ENCODE measurements around the gene RAB26.
"Not testable (repeated sequence)": the region's sequence is repeated elsewhere in the genome, so short reads cannot be mapped to it uniquely, and the experiment has no call there.

RAB26 gene, protein sequence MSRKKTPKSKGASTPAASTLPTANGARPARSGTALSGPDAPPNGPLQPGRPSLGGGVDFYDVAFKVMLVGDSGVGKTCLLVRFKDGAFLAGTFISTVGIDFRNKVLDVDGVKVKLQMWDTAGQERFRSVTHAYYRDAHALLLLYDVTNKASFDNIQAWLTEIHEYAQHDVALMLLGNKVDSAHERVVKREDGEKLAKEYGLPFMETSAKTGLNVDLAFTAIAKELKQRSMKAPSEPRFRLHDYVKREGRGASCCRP

DNA sequence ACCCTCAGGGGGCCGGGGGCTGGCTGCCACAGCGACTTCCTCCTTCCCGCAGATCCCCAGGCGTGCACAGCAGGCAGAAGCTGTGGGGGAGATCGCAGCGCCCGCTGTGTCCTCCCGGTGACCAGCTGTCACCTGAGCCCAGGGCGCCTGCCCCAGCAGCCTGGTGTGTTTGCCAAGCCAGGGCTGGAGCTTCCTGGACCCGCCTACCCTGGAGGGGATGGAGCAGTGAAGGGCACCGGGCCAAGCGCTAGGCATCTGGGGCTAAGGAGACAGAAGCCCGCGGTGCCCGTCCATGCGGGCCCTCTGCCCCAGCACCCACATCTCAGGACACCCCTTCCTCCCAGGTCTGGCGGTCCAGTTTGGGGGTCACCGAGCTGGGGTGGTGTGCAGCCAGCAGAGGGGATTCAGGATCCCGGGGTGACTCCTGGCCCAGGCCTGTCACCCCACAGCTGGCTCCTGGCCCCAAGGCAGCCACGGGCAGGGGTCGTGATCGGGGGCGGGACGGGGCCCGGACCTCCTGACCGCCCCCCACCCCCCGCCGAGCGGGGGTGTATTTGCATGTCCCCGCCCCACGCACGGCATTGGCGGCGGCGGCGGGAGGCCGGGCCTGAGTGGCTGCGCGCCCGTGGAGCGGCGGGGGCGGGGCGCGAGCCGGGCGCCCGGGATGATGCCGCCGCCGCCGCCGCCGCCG, at the start of gene RAB26:
Gene RAB26 (plus strand): TSS at position 645 of the 691 bp plus-strand sequence. CDS start 159 bp downstream, outside the sequence.
- peak; percentile 80 for DNase-seq

DNA sequence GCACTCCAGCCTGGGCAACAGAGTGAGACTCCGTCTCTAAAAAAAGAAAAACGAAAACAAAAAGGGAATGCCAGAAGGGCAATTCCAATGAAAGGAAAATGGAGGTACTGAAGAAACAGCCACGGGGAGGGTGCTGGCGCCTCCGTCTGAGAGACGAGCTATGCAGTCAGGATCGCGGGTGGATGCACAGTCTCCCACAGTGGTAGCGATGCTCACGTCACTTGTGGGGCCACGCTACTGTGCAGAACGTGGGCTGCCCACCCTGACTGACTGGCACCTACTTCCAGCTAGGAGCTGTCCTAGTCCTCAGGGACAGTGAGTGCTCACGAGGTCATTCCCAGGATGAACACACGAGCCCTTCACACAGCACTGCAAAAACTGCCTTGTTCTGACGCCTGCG, 46.8 kb upstream of the RAB26 start:
- DNase-seq, result not testable (repeated sequence)

DNA sequence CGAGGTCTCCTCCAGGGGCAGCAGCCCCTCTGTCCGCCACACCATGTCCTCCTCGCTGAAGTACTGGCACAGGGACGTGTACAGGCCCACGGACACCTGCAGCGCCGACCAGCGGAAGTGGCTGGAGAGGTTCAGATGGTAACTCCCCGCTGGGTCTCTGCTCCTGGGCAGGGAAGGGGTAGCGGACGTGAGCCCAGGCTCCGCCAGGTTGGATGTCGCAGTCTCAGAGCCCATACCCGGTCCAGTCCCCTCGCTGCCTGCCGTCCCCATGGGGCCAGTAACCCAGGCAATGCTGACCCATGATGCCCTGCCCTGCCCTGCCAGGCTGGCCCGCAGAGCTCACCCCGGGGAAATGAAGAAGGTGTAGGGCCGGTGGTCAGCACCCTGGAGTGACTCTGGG, 46.0 kb upstream of the RAB26 start:
- no peak for DNase-seq

DNA sequence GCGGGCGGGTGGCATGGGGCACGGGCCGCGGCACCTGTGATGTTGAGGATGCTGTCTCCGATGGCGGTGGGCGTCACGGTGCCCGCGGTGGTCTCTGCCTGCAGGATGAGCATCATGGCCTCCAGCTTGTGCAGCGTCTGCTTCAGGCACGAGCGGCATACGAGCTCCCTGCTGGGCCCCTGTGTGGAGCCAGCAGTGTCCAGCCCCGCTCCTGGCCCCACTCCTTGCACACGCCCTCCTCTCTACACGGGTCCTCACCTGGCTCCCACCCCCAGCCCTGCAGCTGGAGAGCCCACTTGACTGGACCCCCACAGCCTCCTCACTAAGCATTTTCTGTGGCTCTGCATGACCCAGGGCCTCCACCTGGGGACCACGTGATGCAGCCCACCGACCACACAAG, 44.0 kb upstream of the RAB26 start:
- not testable (repeated sequence) for DNase-seq

DNA sequence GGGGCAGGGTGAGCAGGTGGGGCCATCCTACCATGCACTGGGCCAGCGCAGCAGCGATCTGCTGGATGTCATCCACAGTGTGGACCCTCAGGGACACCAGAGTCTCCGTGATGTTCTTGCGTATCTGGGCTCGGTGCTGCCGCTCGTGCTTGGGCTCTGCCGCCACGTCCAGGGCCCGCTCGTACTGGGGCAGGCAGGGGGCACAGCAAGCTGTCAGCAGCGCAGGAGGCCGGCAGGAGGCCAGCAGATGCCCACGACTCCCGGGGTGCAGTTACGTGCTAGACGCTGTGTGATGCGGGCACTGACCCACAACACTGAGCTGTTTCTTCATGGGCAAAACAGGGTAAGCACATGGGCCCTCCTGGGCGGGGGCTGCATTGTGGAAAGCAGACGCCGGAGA, 43.1 kb upstream of the RAB26 start:
- not testable (repeated sequence) for DNase-seq

DNA sequence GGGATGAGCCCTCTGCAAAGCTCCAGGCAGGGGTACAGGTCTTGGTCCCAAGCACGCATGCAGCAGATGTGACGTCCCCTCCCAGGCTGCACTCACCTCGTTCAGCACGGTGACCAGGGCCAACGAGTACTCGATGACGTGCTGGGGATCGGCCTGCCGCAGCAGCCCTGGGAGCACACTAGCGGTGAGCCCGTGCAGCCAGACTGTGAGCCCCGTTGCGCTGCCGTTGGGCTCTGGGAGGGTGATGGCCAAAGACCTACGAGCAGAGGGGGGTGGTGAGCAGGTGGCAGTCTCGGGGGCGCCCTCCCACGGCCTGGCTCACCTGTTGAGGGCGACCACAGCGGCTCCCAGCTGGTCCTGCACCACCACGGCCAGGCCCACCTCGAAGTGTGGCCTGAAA, 42.7 kb upstream of the RAB26 start:
- not testable (repeated sequence) for DNase-seq

DNA sequence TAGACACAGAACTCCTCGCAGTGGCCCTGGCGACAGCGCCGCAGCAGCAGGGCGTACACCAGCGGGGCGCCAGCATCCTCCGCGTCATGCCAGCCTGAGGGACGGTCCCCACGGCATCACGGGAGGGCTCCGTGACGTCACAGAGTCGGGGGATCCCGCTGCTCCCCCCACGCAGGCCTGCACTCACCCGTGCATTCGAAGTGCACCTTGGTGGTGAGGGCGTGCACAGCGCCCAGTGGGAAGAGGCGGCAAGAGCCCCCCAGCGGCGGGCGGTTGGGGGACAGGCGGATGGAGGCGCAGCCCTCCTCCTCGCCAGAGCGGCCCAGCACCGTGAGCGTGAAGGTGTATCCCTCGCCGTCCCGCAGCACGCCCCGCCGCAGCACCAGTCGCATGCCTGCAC, 42.2 kb upstream of the RAB26 start:
- DNase-seq, result not testable (repeated sequence)

DNA sequence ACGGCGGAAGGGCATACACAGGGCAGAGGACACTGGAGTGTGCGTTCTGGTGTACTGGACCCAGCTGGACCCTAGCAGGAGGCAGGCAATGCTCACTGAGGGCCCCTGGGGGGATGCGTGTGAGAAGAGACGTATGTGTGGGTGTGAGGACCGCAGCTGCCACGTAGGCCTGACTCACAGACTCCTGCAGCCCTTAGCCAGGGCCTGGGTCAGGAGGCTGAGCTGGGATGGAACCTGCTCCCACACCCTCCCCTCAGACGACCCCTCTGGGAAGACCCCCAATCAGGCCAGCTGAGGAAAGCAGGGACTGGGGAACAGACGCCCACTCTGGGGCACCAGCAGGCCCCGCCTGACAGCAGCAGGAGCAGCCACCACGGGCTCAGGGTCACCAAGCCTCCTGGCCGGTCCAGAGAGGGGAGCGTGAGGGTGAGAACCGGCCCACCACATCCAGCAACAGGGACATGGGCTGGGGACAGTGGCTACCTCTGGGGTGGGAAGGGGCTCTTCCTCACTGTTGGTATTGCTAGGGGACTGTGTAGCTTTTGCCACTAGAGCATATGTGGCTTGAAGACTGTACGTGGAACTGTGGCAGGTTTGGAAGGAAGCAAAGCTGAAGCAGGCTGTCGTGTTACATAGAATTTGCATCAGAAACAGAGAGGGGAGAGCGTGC, 41.2 kb upstream of the RAB26 start:
- DNase-seq, result not testable (repeated sequence)

DNA sequence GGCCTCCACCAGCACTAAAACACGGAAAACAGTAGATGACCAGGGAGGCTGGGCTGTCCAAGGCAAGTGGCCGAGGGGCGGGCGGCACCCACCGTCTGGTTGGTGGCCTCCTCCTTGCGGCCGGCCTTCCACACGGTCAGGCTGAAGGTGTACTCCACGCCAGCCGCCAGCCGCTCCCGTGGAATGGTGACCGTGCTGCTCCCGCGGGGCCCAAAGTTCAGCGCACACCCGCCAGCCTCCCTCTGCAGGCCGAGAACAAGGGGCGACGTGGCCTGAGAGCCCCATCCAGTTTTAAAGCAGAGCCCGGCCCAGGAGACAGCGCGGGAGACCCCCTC, 40.7 kb upstream of the RAB26 start:
- not testable (repeated sequence) for DNase-seq

DNA sequence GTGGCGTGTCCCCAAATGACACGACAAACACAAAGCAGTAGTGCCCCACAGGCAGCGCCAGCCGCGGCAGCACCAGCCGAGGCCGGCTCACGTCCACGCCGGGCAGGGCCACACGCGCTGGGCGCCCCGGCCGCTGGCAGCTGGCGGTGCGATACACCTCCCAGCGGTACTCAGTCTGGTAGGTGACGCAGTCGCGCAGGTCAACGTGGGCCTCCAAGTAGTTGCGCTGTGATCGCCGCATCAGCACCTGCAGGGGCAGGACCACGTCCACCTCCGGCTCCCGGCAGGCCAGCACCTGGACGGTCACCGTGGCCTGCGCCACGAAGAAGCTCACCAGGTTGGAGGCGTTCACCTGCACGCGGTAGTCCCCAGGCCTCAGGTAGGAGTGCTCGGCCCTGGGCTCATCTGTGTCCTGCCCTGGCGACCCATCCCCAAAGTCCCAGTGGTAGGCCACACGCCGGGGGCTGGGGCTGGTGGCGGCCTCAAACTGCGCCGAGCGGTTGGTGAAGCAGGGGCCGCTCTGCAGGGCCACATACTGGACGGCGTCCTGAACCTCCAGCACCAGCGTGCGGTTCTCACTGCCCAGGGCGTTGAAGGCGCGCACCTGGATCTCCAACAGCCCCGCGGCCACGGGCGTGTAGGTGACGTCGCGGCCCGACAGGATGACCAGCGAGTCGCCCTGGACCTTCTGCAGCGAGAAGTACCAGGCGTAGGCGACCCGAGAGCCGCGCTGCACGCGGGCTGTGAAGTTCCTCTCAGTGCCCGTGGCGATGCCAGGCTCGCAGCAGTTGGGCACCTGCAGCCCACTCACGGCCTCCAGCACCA, 39.8 kb upstream of the RAB26 start:
- not testable (repeated sequence) for DNase-seq

DNA sequence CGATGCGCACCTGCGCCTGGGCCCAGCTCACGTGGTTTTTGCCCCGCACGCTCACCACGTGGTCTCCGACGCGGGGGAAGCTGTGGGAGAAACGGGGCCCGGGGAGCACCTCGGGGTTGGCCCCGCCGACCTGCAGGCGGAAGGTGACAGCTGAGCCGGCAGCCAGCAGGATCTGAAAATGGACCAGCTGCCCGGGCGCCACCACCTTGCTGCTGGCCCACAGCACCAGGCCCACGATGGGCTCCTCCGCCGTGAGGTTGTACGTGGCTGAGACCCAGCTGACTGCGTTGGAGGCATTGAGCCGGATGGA, 39.2 kb upstream of the RAB26 start:
- not testable (repeated sequence) for DNase-seq

DNA sequence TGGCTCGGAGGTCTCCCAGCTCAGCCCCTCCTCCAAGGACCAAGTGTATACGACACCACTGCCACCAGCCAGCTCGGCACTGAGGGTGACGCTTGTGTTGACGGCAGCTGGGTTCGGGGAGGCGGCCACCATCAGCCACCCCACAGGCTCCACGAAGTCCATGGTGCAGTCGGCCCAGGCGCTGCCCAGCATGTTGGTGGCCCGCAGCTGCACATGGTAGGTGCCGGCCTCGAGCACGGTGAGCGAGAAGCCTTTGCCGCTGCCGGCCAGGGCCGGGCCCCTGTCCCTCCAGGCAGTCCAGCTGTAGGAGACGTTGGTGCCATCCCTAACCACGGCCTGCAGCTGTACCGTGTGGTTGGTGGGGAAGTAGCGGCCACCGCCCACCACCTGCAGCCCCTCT, 38.6 kb upstream of the RAB26 start:
- not testable (repeated sequence) for DNase-seq

DNA sequence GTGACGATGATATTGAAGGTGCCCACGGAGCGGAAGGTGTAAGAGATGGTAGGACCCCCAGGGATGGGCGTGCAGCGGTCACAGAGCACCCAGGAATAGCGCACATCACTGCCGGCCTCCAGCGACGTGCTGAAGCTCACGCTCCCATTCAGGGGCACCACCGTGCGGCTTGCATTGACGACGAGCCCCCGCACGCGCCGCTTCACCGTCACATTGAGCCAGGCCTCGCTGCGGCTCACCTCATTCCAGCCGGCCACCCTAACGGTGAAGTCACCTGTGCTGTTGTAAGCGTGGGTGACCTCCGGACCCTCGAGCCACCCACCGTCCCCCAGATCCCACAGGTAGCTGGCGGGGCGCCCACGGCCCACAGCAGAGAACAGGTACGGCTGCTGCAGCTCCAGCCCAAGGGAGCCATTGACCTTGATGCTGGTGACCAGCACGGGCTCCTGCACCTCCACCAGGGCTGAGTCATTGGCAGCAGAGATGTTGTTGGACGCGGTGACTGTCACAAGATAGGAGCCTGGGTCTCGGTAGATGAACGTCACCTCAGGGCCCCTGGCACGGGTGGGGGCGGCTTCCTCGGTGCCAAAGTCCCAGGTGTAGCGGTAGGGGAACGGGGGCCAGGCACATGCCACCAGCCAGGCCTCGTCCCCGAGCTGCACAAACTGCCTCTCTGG, 38.0 kb upstream of the RAB26 start:
- not testable (repeated sequence) for DNase-seq

DNA sequence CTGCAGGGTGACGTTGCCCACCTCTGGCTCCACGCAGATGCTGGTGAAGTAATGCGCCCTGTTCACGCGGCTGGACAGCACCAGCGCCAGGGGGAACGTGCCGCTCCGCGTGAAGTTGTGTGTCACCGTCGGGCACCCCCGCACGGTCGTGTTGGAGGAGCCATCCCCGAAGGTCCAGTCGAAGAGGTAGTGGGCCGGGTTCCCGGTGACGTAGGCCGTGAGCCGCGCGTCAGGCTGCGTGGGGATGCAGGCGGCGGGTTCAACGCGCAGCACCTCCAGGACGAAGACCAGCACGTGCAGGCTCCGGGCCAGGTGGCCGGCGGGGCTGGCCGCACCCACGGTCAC, 37.4 kb upstream of the RAB26 start:
- DNase-seq, result not testable (repeated sequence)

DNA sequence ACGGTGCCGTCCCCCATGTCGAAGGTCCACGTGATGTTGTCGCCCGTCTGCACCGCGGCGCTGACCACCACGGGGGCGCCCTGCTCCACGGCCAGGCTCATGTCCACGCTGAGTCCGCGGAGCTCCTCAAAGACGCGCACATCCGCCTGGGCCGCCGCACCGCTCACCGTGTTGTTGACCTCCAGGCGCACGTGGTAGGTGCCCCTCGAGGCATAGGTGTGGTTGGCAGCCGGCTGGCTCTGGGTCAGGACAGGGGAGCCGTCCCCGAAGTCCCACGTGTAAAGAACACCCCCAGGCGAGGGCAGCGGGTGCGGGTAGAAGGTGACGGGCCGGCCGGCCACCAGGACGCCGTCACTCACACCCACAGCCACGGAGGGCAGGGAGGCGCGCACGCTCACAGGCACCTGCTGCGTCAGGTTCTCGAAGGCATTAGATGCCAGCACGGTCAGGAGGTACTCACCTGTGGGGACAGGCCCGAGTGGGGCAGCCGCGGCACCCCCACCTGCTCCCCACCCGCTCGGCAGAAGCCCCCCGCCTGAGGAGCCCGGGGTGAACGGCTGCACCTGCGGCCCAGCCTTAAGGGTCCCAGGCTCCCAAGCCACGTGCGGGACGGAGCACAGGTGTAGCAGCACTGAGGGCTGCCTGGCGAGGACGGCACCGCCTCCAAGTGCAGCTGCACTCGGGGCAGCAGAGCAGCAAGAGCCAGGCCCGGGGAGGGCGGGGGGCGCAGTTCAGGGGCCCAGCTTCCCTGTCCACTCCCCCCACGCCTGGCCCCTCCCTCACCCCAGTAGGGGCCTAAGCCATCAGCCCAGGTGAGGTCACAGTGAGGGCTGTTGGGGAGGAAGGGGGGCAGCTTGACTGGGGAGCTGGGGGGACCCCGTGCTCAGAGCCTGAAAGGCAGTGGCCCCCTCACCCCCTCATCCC, 36.8 kb upstream of the RAB26 start:
- DNase-seq, result not testable (repeated sequence)

DNA sequence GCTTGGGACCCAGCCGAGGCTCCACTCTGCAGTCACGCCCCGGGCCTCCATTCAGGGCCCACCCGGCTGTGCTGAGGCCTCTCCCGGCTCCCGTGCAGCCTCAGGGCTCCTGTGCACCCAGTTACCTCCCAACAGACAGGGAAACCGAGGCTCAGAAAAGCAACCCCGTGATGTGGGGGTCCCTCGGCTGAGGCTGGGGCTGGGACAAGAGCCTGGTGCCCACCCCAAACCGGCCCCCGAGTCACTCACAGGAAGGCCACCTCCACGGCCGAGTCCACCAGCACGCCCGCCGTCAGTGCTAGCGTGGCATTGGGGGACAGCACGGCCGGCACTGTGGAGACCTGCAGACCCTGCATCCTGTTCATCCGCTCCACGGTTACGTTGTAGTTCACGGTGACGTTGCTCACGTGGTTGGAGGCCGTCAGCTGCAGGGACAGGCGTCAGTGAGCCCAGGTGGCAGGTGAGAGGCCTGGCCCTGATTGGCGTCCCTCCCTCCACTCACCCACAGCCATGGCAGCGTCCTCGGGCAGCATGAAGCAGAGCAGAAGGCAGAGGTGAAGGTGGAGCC, 35.8 kb upstream of the RAB26 start:
- DNase-seq, result not testable (repeated sequence)

DNA sequence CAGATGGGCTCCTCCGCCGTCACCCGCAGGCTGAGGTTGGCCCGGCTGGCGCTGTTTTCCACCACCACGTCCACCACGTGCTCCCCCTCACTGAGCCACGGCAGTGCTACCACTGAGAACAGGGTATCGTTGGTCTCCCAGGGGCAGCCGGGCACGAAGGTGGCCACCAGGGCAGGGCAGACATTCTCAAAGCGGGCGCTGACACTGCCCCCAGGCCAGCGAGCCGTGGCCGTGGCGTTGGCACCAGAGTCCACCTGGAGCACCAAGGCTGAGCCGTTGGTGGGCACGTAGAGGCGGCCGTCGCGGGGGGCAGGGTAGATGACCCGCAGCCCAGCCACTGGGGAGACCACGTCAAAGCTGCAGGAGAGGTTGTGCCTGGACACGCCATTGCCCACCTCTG, 34.2 kb upstream of the RAB26 start:
- not testable (repeated sequence) for DNase-seq

DNA sequence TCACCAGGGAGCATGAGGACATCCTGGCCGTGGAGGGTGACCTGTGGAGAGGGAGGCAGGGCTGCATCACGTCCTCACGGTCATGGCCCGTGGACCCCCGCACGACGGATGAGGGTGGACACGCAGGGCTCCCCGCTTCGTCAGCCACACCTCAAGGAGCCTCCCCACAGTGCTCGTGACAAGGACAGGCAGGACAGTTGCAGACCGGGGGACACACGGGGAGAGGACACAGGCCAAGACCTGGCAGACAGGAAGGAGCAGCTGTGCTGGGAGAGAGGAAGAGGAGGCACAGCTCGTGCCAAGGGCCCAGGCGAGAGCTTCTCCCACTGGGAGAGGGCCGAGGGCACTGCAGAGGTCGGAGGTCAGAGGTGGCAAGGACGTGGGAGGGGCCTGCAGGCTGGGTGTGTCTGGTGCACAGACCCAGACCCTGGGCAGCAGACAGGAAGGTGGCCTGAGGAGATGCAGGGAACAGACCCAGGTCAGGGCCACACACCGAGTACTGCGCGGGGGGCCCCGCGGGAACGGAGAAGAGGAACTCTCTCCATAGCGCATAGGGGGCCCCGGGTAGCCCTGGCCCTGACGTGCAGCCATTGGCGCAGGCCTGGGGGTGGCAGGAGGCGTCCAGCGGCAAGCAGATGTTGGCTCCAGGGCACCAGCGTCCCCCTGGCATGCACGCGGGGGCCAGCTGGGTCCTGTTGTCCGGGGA, 33.4 kb upstream of the RAB26 start:
- not testable (repeated sequence) for DNase-seq

DNA sequence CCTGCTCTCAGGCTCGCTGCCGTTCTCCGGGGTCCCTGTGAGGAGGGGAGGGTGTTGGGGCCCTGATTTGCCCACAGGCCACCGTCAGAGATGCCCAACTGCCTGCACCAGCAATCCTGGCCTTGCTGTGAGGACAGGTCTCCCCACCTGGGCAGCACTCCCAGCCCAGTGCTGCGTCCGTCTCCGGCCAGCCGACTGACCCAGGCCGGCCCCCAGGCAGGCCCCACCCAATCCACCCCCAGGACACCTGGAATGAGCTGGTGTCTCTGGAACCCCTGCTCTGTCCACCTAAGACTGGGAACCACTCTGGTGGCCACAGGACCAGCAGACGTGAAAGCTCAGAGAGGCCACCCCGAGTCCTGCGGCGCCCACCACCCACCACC, 32.8 kb upstream of the RAB26 start:
- DNase-seq, result no peak

DNA sequence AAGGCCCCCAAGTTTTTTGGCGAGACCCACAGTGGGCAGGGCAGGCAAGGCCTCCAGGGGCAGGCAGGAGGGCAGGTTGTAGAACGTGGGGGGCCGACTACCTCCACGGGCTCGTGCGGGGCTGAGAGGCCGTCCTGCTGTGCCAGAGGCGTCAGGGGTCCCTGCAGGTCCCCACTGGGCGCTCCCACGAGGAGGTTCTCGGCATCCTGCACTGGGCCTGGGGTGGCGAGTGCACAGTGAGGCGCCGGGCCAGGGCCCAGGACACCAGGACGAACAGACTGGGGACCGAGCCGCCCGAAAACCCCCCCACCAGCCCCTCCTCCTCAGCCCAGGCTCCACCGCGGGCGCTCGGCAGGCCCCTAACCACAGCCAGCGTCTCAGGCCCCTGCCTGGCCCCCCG, 32.0 kb upstream of the RAB26 start:
- DNase-seq, result not testable (repeated sequence)

DNA sequence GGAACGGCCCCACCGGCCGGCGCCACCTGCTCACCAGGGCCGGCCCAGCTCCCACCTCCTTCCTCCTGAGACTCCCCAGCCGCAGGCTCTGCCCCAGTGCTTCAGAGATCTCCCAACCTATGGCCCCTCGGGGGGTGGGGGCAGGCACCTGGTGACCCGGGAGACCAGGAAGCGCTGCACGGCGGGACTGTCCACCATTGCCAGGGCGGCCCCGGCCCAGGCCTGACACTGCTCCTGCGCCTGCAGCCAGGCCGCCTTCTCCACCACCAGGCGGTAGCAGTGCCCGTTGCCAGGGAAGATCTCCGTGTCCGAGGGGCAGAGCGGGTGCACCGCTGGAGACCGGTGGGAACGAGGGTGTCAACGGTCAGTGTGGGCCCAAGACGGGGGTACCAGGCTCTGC, 31.1 kb upstream of the RAB26 start:
- not testable (repeated sequence) for DNase-seq
